ENCODE measurements around the gene MYO9B. TPM values are rescaled to one million over a fixed set of nuclear protein-coding genes. Genes with fewer than 3 reads are reported as not detected.

Gene MYO9B
- total RNA-seq, 1 donor from 2014 or later = 15.5 TPM

DNA sequence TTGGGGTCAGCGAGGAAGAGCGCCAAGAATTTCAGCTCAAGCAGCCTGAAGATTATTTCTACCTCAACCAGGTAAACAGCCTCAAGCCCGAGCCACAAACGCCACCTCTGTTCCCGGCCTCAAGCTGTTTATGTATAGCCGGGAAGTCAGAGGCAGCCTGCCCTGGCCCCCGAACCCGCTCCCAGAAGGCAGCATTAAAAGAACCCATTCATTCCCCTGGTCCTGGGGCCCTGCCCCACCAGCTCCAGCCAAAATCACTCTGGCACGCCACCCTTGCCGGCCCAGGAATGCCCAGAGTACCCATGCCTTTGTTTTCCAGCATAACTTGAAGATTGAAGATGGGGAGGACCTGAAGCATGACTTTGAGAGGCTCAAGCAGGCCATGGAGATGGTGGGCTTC is 78.4 kb downstream of the MYO9B start:
- Histone ChIP-seq H3K4me3 (ENCODE audit: low read depth, low read length) (no peak overlapping the region), H3K27me3 (ENCODE audit: control insufficient read depth, insufficient read depth, low read length) (no peaks in the 10 kb centered on the region), H3K36me3 (ENCODE audit: control insufficient read depth, insufficient read depth, low read length) (peaks cover 23% of the 10 kb centered on the region)
- FAIRE-seq = no peak
- no peak for DNase-seq (ENCODE audit: low read depth)
- TF ChIP-seq, protein P1, sequence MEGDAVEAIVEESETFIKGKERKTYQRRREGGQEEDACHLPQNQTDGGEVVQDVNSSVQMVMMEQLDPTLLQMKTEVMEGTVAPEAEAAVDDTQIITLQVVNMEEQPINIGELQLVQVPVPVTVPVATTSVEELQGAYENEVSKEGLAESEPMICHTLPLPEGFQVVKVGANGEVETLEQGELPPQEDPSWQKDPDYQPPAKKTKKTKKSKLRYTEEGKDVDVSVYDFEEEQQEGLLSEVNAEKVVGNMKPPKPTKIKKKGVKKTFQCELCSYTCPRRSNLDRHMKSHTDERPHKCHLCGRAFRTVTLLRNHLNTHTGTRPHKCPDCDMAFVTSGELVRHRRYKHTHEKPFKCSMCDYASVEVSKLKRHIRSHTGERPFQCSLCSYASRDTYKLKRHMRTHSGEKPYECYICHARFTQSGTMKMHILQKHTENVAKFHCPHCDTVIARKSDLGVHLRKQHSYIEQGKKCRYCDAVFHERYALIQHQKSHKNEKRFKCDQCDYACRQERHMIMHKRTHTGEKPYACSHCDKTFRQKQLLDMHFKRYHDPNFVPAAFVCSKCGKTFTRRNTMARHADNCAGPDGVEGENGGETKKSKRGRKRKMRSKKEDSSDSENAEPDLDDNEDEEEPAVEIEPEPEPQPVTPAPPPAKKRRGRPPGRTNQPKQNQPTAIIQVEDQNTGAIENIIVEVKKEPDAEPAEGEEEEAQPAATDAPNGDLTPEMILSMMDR (IDR thresholded peaks at IDR 0.05; ENCODE audit: insufficient read depth, low read length, severe bottlenecking) = no peak

DNA sequence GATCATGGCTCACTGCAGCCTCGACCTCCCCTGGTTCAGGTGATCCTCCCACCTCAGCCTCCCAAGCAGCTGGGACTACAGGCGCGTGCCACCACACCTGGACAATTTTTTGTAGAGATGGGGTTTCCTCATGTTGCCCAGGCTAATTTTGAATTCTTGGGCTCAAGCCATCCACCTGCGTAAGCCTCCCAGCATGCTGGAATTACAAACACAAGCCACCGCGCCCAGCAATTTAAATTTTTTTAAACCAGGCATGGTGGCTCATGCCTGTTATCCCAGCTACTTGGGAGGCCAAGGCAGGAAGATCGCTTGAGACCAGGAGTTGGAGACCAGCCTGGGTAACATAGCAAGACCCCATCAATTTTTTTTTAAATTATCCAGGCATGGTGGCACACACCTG is 79.7 kb downstream of the MYO9B start:
- no peak for DNase-seq (ENCODE audit: low read depth)
- Histone ChIP-seq H3K4me3 (ENCODE audit: low read depth, low read length) (no peak overlapping the region), H3K36me3 (ENCODE audit: control insufficient read depth, insufficient read depth, low read length) (peaks cover 22% of the 10 kb centered on the region), H3K27me3 (ENCODE audit: control insufficient read depth, insufficient read depth, low read length) (no peaks in the 10 kb centered on the region)
- no peak for FAIRE-seq
- TF ChIP-seq, protein P1 (IDR thresholded peaks at IDR 0.05; ENCODE audit: insufficient read depth, low read length, severe bottlenecking) = no peak

DNA sequence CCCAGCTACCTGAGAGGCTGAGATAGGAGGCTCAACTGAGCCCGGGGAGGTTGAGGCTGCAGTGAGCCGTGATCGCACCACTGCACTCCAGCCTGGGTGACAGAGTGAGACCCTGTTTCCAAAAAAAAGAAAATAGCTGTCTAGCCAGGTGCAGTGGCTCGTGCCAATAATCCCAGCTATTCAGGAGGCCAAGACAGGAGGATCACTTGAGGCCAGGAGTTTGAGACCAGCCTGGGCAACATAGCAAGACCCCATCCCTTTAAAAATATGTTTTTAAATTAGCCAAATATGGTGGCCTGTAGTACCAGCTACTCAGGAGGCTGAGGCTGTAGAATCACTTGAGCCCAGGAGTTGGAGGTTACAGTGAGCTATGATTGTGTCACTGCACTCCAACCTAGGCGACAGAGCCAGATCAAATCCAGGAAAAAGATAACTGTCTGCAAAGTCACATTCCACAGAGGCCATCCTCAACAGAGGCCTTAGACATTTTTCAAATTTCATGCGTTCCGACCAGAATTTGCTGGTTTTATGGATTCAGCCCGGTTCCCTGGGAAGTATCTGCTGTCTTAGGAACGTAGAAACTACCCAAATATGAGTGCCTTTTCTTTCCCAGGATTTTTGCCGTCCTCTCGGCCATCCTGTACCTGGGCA is 80.8 kb downstream of the MYO9B start:
- TF ChIP-seq, protein P1 (IDR thresholded peaks at IDR 0.05; ENCODE audit: insufficient read depth, low read length, severe bottlenecking) = no peak
- no peak overlapping the region for H3K4me3 ChIP-seq (ENCODE audit: low read depth, low read length)
- H3K27me3 ChIP-seq (ENCODE audit: control insufficient read depth, insufficient read depth, low read length) = no peaks in the 10 kb centered on the region
- H3K36me3 ChIP-seq (ENCODE audit: control insufficient read depth, insufficient read depth, low read length) = peaks cover 23% of the 10 kb centered on the region
- DNase-seq (ENCODE audit: low read depth) (no peak), FAIRE-seq (no peak)

DNA sequence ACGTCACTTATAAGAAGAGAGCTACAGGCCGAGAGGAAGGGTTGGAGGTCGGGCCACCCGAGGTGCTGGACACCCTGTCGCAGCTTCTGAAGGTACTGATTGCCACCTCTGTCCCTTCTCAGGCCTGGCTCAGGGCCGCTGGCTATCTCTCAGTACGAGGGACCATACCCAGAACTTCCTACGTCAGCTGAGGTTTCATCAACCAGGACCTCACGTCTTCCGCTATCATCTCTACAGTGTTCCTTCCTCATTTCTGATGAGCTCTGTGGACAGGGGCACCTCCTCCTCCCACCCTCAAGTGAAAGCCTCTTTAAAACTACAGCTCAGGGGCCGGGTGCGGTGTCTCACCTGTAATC is 81.3 kb downstream of the MYO9B start:
- Histone ChIP-seq H3K36me3 (ENCODE audit: control insufficient read depth, insufficient read depth, low read length) (peaks cover 23% of the 10 kb centered on the region), H3K27me3 (ENCODE audit: control insufficient read depth, insufficient read depth, low read length) (no peaks in the 10 kb centered on the region), H3K4me3 (ENCODE audit: low read depth, low read length) (no peak overlapping the region)
- TF ChIP-seq, protein P1 (IDR thresholded peaks at IDR 0.05; ENCODE audit: insufficient read depth, low read length, severe bottlenecking) = no peak
- DNase-seq (ENCODE audit: low read depth) (no peak), FAIRE-seq (no peak)

DNA sequence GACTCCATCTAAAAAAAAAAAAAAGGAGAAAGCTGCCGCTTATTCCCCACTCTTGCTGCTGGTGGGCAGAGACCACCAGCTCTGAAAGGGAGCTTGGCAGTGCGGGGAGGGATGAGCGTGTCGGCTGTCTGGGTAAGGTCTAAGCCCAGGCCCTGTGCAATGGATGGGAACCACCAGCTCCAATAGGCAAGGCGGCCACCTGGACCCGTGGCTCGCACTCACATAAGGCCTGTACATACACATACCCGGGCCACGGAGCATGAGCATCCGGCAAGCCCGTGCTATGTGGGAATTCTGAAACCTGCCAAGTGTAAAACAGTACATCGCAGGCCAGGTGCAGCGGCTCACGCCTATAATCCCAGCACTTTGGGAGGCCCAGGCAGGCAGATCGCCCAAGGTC is 83.0 kb downstream of the MYO9B start:
- TF ChIP-seq, protein P1 (IDR thresholded peaks at IDR 0.05; ENCODE audit: insufficient read depth, low read length, severe bottlenecking) = no peak
- FAIRE-seq (no peak), DNase-seq (ENCODE audit: low read depth) (no peak)
- no peaks in the 10 kb centered on the region for H3K27me3 ChIP-seq (ENCODE audit: control insufficient read depth, insufficient read depth, low read length)
- peaks cover 29% of the 10 kb centered on the region for H3K36me3 ChIP-seq (ENCODE audit: control insufficient read depth, insufficient read depth, low read length)
- no peak overlapping the region for H3K4me3 ChIP-seq (ENCODE audit: low read depth, low read length)
